Stimulated activated CD8-positive, alpha-beta memory T cell treated with anti-CD3 and anti-CD28 coated beads, Interleukin-7, amount 100 ng/mL, for 4 hours (primary cell): ENCODE measurements around the gene PTPRM.
"Not testable (repeated sequence)": the region's sequence is repeated elsewhere in the genome, so short reads cannot be mapped to it uniquely, and the experiment has no call there.

Source experiments
- DNase-seq, 2 donors: peaks; one replicate each; pipeline ENCODE4 v3.0.0-alpha.2; 2020; ENCODE audit warnings: low read depth in 2 of 2

The PTPRM gene

DNA sequence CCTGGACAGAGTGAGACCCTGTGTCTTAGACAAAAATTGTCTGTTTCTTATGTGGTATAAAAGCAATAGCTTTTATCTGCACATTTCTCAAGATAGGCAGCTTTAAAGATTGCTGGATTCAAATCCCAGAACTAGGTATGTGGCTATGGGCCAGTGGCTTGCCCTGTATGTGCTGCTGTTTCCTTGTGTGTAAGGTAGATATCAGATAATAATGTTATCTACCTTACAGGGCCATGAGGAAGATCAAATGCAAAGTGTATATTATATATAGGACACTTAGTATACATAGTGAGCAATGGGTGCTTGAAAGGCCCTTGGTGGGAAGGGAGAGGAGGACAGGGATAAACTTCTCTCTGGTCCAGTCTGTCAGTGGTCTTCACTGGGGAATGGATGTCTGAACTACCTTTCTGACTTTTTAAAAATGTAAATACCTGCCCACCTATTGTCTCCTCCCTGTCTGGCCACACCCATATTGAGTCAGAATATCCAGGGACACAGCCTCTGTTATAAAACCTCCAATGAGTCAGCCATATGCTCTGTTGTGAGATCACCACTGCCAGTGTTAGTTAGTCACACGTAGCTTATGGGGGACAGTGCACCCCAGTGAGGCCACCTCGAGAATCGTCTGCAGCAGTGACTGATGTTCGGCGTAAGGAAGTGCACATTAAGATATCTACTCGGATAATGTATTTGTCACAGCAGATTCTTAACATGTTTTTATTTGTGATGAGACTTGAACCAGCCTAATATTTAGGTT is 383.4 kb downstream of the PTPRM start:
- no peak for DNase-seq

DNA sequence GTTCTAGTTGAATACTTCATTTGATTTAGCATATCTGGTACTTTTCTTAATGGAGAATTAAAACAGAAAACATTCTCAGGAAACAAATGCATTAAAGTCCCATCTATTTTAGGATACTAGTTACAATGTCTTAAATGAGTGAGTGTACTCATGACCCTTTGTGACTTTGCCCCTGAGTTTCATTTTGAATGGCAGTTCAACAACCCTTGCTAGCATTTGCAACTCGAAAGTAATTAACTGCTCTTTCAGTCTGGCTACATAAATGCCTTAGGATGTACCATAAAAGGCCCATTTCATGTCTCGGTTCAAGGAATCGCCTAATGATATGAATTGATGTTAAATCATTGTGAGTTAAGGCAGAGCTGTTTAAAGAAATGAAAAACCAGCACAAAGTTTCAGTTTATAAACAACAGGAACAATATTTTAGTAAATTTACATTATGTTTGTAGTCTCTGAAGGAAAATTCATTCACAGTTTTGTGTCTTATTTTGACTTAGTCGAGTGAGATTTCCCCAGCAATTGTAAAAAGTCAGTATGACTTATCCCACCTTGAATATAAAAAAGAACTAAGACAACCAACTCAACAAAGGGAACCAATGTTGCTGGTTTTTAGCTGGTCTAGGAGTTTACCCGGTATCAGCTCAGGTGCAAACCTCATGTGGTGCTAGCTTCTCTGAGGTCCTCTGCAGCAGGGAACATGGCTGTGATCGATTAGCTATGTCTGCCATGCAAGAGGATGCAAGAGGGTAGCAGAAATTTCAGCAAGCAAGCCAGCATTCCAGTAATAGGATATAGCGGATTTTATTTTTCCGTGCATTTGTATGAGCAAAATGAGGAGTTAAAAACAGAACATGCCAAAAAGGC is 386.2 kb downstream of the PTPRM start:
- DNase-seq: no peak

DNA sequence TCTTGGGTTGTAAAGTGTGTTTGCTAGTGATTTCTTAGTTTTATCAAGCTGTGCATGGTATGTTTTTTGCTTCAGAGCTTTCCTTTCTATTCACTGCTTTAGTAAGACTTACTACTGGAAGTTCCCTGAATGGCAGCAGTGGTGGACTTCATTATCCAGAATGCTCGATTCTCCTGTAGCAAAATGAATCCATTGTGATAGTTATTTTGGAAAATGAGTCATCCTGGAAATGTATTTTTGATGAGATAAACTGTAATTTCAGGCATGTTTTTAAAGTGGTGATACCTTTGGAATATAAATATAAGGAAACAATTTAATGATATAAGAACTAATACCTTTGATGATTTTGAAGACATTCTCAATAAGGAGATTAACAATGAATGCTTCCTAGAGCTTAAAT is 387.1 kb downstream of the PTPRM start:
- no peak for DNase-seq

DNA sequence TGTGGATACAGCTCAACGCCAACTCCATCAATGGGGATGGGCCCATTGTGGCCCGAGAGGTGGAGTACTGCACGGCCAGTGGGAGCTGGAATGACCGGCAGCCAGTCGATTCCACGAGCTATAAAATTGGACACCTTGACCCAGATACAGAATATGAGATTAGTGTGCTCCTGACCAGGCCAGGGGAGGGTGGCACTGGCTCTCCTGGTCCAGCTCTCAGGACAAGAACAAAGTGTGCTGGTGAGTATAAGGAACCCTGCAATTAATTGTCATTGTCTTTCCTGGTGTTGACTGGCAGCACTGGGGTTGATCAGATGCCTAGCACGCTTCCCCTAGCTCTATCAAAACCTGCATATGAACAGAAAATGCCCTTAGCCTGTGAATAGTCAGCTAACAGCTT is 388.1 kb downstream of the PTPRM start:
- no peak for DNase-seq

DNA sequence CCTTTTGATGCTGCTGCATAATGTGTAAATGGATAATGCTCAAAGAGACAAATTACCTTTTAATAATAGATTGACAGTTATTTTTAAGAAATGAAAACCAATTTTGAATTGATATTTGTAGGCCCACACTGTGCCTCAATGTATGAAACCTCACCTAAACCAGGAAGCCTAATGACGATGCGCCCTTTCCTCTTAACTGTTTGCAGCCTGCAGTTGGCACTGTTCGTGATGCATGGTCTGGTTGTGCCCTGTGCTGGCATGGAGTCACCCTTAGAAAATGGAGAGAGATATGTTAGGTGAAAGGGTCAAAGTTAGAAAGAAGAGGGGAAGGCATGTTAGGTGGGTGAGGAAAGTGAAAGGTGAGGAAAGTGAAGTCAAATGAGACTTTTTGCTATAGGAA is 390.2 kb downstream of the PTPRM start:
- DNase-seq: no peak

DNA sequence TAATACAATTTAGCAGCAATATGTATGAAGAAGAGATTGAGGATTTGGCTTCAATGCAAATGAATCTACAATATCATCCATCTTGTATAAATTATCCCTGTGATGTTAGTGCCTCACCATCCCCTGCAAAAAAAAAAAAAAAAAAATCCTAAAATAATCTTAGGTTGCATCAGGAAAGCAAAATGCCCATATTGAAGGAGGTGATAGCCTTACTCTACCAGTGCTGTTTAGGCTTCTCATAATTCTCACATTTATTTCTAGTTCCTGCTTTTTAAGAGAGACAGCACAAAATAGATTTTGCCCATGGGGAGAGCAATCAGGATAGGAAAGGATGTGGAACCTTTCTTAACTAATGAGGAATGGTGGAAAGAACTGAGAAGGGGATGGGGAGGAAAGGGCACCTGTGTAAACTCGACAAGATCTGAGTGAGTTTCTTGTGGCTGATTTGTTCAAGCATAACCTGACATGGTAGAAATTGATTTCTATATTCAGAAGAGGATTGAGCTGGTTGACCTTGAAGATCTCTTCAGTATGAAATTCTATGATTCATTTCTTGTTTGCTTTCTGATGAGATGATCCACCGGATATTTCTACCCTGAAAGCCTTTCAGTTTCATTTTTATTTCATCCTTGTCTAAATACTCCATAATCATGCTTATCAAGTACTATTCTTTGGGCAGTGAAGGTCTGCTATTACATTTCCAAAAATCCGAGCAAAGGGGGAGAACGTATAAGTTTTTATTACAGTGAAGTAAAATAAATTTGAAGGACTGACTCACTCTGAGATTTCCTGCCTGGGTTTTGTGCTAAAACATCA is 391.2 kb downstream of the PTPRM start:
- no peak for DNase-seq

DNA sequence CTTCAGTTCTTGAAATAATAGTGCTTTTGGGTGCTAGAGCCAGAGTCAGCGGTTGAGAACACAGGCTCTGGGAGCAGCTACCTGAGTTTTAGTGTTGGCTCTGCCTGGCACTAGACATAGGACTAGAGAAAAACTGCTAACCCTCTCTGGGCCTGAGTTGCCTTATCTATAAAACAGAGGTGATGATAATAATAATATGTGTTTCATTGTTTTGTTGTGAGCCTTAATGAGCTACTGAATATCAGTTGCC is 391.7 kb downstream of the PTPRM start:
- DNase-seq: no peak

DNA sequence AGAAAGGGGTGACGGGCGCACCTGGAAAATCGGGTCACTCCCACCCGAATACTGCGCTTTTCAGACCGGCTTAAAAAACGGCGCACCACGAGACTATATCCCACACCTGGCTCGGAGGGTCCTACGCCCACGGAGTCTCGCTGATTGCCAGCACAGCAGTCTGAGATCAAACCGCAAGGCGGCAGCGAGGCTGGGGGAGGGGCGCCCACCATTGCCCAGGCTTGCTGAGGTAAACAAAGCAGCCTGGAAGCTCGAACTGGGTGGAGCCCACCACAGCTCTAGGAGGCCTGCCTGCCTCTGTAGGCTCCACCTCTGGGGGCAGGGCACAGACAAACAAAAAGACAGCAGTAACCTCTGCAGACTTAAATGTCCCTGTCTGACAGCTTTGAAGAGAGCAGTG is 399.6 kb downstream of the PTPRM start:
- not testable (repeated sequence) for DNase-seq

DNA sequence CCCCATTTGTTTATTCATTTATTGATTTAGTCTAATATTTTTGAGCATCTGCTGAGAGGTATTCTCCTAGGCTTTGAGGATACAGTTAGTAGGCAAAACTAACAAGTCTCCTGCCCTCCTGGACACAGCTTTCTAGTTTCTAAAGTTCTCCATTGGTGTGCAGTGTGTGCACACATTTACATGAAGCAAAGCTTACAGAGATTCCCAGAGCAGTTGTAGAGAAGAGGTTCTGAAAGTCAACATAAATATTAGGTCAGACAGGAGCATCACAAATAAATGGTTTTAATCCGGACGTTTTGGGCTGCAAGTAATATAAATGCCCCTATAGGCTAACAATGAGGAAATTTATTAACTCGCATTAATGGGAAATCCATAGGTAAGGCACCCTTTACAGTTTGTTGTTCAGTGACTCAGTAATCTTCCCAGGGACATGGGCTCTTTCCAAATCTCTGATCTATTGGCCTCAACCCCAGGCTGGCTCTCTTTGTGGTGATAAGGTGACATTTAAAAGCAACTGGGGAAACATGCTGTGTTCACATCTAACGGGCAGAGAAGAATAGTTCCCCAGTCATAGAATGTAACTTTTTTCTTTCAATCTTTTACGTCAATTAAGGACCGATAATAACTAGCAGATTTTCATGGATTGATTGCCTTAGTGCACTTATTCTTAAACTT is 407.2 kb downstream of the PTPRM start:
- DNase-seq: no peak

DNA sequence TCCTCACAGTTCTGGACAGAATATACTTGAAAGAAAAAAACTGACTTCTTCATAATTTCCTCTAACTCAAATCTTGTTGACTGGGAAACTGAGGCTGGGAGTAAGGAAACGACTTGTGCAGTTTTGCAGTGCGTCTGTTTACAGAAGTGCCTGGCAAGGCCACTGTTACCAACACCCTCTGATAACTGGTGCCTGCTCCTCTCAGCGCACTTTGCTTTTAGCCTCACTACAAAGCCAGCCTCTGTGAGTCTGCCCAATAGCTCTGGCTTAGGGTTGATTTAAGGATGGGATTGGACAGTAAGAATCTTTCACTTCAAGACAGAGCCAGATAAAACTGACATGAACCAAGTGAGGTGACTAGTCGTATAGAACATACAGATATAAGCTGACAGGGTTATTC is 410.8 kb downstream of the PTPRM start:
- DNase-seq: no peak

DNA sequence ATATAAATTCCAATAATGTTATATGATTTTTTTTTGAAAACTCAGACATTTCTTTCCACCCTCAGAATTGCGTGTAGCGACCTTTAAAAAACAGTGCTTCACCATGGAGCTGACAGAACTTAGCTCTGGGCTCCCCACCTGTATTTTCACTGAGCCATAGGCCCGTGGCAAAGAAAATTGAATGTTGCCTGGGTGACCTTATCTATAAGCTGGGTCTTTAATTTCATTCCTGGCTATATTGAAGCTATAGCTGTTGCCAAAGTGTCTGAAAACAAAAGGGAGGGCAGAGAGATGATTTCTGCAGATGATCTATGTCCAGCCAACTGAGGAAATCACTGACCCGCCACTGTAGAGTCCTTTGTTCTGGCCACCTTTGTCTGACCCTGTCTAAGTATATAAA is 411.7 kb downstream of the PTPRM start:
- DNase-seq: no peak

DNA sequence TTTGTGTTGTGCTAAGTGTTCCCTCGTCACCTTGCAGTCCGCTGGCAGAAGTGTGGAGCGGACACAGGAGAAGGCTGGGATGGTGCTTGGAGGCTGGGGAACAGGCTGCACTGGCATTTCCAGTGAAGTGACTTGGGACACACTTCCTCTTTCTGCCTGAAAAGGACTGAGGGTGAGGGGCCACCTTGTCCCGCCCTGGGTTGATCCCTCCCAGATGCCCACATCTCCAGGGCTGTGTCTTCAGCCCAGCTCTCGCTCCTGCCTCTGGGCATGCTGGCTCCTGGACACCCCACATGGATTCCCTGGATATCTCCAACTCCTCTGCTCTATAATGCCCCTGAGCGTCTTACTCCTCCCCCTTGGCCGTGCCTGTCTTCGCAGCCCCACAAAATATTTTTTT is 412.6 kb downstream of the PTPRM start:
- no peak for DNase-seq

DNA sequence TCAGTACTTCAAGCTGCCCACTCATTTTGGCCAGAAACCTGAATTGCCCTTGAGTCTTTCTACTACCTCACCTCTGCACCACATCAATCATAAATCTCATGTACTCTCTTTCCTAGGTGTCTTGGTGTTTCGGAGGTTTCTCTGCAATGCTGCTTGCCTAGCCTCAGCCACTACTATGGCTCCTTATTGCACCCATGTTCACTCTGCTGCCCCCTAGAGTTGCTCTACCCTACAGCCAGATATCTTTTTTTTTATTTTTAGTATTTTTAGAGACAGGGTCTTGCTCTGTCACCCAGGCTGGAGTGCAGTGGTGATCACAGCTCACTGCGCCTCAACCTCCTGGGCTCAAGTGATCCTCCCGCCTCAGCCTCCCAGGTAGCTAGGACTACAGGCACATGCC is 413.0 kb downstream of the PTPRM start:
- DNase-seq: no peak

DNA sequence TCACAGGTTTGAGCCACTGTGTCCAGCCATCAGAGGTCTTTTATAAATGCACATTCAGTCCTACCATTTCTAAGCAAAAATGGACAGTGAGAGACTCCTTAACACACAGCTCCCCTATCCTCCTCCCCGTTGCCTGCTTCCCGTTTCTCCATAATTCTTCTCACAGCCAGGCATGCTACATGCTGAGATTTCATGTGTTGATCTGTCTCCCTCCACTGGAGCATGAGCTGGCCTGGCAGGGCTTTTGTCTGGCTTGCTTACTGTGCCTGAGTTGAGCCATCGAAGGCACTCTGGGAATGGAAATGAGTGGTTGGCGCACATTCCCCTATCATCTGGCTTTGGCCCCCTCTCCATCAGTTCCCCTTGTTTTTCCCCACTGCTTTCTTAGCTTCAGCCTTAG is 413.5 kb downstream of the PTPRM start:
- DNase-seq: no peak

DNA sequence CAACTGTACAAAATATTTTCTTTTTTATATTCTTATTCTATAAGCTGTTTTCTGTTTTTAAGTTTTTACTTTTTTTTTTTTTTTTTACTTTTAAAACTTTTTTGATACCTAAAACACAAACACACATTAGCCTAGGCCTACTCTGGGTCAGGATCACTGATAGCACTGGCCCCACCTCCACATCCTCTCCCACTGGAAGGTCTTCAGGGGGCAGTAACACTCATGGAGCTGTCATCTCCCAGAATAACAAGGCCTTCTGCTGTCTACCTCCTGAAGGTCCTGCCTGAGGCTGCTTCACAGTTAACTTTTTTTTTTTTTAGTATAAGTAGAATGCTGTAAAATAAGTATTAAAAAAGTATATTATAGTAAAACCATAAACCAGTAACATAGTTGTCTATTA is 415.1 kb downstream of the PTPRM start:
- DNase-seq: no peak

DNA sequence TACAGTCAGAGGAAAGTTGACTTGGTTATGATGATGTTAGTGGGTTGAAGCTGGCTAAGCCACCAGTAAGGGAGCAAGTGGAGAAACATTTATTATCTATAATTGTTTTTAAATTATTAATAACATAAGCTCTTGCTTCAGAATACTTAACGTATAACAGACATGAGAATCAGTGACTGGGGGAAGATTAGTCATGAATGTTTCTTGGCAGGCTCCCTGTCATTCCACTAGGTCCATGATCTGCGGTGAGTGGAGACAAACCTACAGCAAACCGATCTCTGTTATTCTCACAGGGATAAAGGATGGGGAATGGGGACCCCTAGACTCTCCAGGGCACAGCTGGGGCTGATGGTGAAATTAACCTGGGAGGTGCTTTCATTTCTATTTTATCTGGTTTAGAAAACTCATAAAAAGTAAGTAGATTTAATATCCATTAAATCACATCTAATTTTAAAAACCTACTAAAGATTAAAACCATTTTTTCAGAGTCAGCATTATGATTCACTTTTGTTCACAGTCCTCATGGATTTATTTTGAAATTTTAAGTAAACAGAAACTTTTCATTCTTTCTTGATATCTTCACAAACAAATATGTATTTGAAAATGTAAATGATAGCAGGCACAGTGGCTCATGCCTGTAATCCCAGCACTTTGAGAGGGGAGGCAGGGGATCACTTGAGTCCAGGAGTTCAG is 420.3 kb downstream of the PTPRM start:
- no peak for DNase-seq

DNA sequence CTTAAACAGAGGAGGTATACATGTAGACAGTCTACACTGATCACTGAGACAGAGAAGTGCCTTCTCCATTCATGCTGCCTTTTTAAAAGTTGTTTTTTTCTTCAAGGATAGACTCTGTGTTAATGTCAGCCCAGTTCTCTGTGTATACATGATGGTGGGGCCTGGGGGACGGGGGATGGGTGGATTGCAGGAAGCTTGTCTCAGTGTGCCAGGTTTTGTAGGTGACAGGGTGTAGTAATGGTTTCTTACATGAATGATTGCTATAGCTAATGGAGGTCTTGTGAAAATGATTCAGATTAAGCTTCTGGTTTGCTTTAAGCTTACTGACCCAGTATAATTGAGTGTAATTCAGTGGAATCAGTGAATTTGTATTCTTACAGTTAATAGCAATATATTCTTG is 423.6 kb downstream of the PTPRM start:
- no peak for DNase-seq

DNA sequence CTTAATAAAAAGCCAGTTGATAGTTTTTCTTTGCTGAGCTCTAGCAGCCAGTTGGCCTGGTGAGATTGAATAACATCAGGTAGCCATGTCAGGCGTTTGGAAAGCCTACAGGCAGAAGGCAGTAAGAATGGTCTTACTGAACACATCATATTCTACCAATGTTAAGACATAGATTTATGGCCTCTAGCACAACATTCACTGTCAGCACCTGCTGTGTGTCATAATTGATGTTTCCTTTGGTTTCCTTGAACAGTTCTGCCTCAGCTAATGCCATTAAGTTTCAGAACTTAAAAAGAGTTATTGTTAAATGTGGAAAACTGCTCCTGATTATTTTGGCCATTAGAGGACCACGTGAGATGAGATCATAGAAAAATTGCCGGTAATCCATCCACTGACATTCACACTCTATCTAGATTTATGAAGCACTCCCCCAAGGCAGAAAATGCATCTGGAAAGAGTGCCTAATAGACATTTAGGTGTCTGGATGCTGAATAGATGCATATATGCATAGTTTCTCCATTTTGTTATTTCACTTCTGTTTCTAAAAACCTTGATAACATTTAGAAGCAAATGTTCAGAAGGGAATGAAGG is 434.7 kb downstream of the PTPRM start:
- DNase-seq: no peak

DNA sequence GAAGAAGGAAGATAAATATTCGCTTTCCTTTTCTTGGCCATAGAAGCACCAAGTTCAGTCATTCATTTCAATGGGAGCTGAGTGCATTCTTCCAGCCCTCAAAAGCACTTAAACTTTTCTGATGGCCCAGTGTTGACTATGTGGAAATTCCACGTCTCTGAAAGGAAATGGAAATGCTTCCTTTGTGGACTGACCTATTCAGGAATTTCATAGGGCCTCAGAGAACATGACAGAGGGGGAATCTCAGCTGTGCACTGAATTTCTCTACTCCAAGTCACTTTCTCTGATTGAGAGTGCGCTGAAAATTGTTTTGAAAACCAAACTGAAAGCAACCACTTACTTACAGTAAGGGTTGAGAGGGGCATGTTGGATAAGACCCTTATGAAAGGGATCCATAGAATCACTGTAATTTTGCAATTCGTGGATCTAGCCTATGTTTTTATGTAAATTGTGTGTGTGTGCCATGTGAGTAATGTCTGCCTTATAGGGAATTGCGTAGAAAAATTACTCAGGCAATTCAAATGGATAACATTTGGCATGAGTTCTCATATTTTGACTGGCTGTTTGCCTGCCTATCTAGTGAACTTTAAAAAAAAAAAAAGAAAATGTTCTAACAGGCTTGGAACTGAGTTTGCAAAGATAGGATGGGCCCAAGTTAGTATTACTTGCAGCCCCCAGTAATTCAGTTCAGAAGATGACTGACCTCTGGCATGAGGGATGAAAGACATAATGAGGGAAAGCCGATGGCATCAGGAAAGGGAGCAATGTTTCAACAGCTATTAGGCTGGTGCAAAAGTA is 437.0 kb downstream of the PTPRM start:
- no peak for DNase-seq

DNA sequence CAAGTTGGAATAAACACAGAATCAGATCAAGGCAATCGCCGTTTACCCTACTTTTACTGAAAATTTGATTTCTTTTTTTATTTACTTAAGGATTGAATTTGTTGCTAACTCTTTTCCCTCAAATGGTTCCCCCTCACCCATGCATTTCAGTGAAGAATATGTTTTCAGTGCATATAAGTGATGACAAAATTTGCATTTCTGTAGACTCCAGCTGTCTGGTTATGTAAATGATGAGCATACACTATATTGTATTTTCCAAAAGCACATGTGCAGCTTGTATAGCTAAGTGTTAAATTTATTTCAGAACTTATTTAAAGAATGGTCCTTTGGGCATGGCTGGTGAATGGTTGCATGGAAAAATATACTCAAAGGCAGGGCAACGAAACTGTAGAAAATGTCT is 437.7 kb downstream of the PTPRM start:
- no peak for DNase-seq
